OCI-LY7 (cell line): ENCODE measurements around the gene RPS15. TPM values are rescaled to one million over a fixed set of nuclear protein-coding genes. Genes with fewer than 3 reads are reported as not detected.

Experiments used
- BruUV-seq: library from RNA; stranded (reverse); fragments of 400-500 nt; replicated peaks from 2 replicates; lab custom pipeline; 2021; lab: Mats Ljungman, UMichigan
- CTCF ChIA-PET: fragments of 300-600 bp; sonication (Branson Sonifier 250); formaldehyde crosslinking; loops from one replicate; lab custom pipeline; 2022; ENCODE audit warnings: antibody characterized with exemption; ENCODE audit not compliant: unreplicated experiment; lab: Charles Lee
- POLR2A ChIA-PET: fragments of 300-600 bp; sonication (Branson Sonifier 250); formaldehyde crosslinking; loops from one replicate; lab custom pipeline; 2022; ENCODE audit warnings: antibody characterized with exemption; lab: Charles Lee
- DNase-seq: peaks from one replicate; pipeline ENCODE4 v3.0.0-alpha.2; 2015; ENCODE audit warnings: low spot score
- H2AFZ ChIP-seq: fragments of 200-600 bp; sonication (generic), shearing (Covaris generic); 2 replicates; pipeline ENCODE4 v1.6.1; 2014; ENCODE audit warnings: mild to moderate bottlenecking, antibody characterized with exemption, low read length, moderate library complexity
- H3K27ac ChIP-seq: fragments of 200-600 bp; sonication (generic); 2 replicates; pipeline ENCODE4 v1.5.1; 2014; ENCODE audit warnings: mixed run types, low read depth, mild to moderate bottlenecking, moderate library complexity, low read length, inconsistent platforms; ENCODE audit not compliant: poor library complexity, severe bottlenecking
- H3K36me3 ChIP-seq: fragments of 200-600 bp; sonication (generic); 2 replicates; pipeline ENCODE4 v1.6.1; 2014; ENCODE audit warnings: mild to moderate bottlenecking, antibody characterized with exemption, low read length, moderate library complexity, mixed read lengths; ENCODE audit not compliant: insufficient read depth
- H3K4me1 ChIP-seq: fragments of 200-600 bp; sonication (generic); 2 replicates; pipeline ENCODE4 v1.5.1; 2014; ENCODE audit warnings: mild to moderate bottlenecking, low read length; ENCODE audit not compliant: insufficient read depth, poor library complexity, severe bottlenecking
- H3K4me2 ChIP-seq: fragments of 200-600 bp; sonication (generic); 2 replicates; pipeline ENCODE4 v1.6.1; 2014; ENCODE audit warnings: mild to moderate bottlenecking, low read length
- H3K4me3 ChIP-seq: fragments of 200-600 bp; sonication (generic); 2 replicates; pipeline ENCODE4 v1.5.1; 2014; ENCODE audit warnings: mild to moderate bottlenecking, low read depth, low read length; ENCODE audit not compliant: poor library complexity, severe bottlenecking
- H3K79me2 ChIP-seq: fragments of 200-600 bp; sonication (generic); 2 replicates; pipeline ENCODE4 v1.6.1; 2016; ENCODE audit warnings: low read depth, mild to moderate bottlenecking, low read length, moderate library complexity, mixed read lengths; ENCODE audit not compliant: insufficient read depth
- H3K9me2 ChIP-seq: fragments of 200-600 bp; sonication (generic); 2 replicates; pipeline ENCODE4 v1.6.1; 2016; ENCODE audit warnings: mild to moderate bottlenecking, low read length, mixed read lengths; ENCODE audit not compliant: insufficient read depth
- H3K9me3 ChIP-seq: fragments of 200-600 bp; sonication (generic); 2 replicates; pipeline ENCODE4 v1.6.1; 2014; ENCODE audit warnings: mild to moderate bottlenecking, mixed run types, low read length, mixed read lengths
- H4K20me1 ChIP-seq: fragments of 200-600 bp; sonication (generic); 2 replicates; pipeline ENCODE4 v1.6.1; 2014; ENCODE audit warnings: mild to moderate bottlenecking, antibody characterized with exemption, low read length, moderate library complexity, mixed read lengths; ENCODE audit not compliant: insufficient read depth
- EZH2phosphoT487 ChIP-seq: fragments of 200-600 bp; sonication (generic); IDR thresholded peaks from 2 replicates; pipeline ENCODE4 v1.6.1; 2018; ENCODE audit warnings: low read depth, borderline replicate concordance, mild to moderate bottlenecking, mixed run types, antibody characterized with exemption, low read length, moderate library complexity, mixed read lengths
- intact Hi-C: fragments of 100-400 bp; cut with micrococcal nuclease; formaldehyde crosslinking; loops from one replicate; pipeline ENCODE4 v1.10.0; 2022; ENCODE audit not compliant: unreplicated experiment
- total RNA-seq, 2 experiments: library from RNA; depleted of rRNA in 1 of 2; stranded (reverse); fragments of >200 nt in 1 of 2; shearing (Covaris generic) in 1 of 2; gene quantifications; 2 replicates each; pipeline ENCODE4 v1.2.3, GENCODE V29; 2014 to 2022
- TF ChIP-seq, protein P1 (sequence below): fragments of 200-600 bp; sonication (generic); conservative IDR thresholded peaks from 2 replicates; pipeline ENCODE4 v1.5.1; 2014; ENCODE audit warnings: mild to moderate bottlenecking, antibody characterized with exemption, low read length, moderate library complexity, mixed read lengths

The RPS15 gene
- total RNA-seq, 2 experiments from 2014 or later: 1,860 to 2,068 TPM

GRCh38 chr19:1412323-1412923, 25.8 kb upstream of the RPS15 start:
- Histone ChIP-seq H2AFZ (no peak overlapping the region), H3K4me3 (no peak overlapping the region), H3K36me3 (peaks cover 89% of the 10 kb centered on the region), H3K4me2 (no peak overlapping the region), H3K79me2 (peaks cover 97% of the 10 kb centered on the region), H3K4me1 (peaks cover 12% of the 10 kb centered on the region), H3K9me2 (no peaks in the 10 kb centered on the region), H3K9me3 (no peaks in the 10 kb centered on the region), H3K27ac (no peak overlapping the region), H4K20me1 (peaks cover 33% of the 10 kb centered on the region)
- no TSS peak for BruUV-seq
- ChIA-PET POLR2A (no interaction called here), CTCF (no interaction called here)
- no peak for TF ChIP-seq EZH2phosphoT487
- TF ChIP-seq, protein P1, sequence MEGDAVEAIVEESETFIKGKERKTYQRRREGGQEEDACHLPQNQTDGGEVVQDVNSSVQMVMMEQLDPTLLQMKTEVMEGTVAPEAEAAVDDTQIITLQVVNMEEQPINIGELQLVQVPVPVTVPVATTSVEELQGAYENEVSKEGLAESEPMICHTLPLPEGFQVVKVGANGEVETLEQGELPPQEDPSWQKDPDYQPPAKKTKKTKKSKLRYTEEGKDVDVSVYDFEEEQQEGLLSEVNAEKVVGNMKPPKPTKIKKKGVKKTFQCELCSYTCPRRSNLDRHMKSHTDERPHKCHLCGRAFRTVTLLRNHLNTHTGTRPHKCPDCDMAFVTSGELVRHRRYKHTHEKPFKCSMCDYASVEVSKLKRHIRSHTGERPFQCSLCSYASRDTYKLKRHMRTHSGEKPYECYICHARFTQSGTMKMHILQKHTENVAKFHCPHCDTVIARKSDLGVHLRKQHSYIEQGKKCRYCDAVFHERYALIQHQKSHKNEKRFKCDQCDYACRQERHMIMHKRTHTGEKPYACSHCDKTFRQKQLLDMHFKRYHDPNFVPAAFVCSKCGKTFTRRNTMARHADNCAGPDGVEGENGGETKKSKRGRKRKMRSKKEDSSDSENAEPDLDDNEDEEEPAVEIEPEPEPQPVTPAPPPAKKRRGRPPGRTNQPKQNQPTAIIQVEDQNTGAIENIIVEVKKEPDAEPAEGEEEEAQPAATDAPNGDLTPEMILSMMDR: no peak
- DNase-seq: no peak
- intact Hi-C loops: no loop called here

- Histone ChIP-seq H3K4me1 (peaks cover 12% of the 10 kb centered on the region), H3K4me3 (no peak overlapping the region), H3K36me3 (peaks cover 97% of the 10 kb centered on the region), H2AFZ (no peak overlapping the region), H3K27ac (no peak overlapping the region), H3K79me2 (peaks cover 100% of the 10 kb centered on the region), H3K4me2 (no peak overlapping the region), H3K9me2 (no peaks in the 10 kb centered on the region), H3K9me3 (no peaks in the 10 kb centered on the region), H4K20me1 (peaks cover 33% of the 10 kb centered on the region)
- intact Hi-C loops: no loop called here
- no TSS peak for BruUV-seq
- no peak for DNase-seq
- TF ChIP-seq EZH2phosphoT487: no peak
- TF ChIP-seq, protein P1: no peak
- CTCF ChIA-PET: no interaction called here
- POLR2A ChIA-PET: interaction anchor here (0.6 kb wide), 1 partner anchor 51 kb away, joined by 7 read pairs; no protein-coding TSS in a partner anchor
Measured at GRCh38 chr19:1412995-1413800, 25.0 kb upstream of the RPS15 start.
